ENCODE data around the gene NLGN2. TPM values are rescaled to one million over a fixed set of nuclear protein-coding genes. Genes with fewer than 3 reads are reported as not detected.

NLGN2 gene
- total and polyA plus RNA-seq, 9 donors: 11.4 to 76.2 (median 49.4) TPM

GRCh38 chr17:7389924-7390910 is 17.4 kb upstream of the NLGN2 start:
- WGBS, 3 donors: 86 to 90% (median 86%) methylated on average over 19 of the region's 19 CpGs
- DNase-seq: no peak
- Histone ChIP-seq H3K4me3 (no peak overlapping the region), H3K27ac (no peak overlapping the region), H3K36me3 (no peaks in the 10 kb centered on the region), H3K4me1 (ENCODE audit: insufficient read depth) (peaks cover 5% of the 10 kb centered on the region), H3K27me3 (no peaks in the 10 kb centered on the region), H3K9me3 (no peaks in the 10 kb centered on the region)
- TF ChIP-seq POLR2A (IDR thresholded peaks at IDR 0.05): no peak
- no peak for TF ChIP-seq EP300 (IDR thresholded peaks at IDR 0.05)
- TF ChIP-seq, protein P1, sequence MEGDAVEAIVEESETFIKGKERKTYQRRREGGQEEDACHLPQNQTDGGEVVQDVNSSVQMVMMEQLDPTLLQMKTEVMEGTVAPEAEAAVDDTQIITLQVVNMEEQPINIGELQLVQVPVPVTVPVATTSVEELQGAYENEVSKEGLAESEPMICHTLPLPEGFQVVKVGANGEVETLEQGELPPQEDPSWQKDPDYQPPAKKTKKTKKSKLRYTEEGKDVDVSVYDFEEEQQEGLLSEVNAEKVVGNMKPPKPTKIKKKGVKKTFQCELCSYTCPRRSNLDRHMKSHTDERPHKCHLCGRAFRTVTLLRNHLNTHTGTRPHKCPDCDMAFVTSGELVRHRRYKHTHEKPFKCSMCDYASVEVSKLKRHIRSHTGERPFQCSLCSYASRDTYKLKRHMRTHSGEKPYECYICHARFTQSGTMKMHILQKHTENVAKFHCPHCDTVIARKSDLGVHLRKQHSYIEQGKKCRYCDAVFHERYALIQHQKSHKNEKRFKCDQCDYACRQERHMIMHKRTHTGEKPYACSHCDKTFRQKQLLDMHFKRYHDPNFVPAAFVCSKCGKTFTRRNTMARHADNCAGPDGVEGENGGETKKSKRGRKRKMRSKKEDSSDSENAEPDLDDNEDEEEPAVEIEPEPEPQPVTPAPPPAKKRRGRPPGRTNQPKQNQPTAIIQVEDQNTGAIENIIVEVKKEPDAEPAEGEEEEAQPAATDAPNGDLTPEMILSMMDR (IDR thresholded peaks at IDR 0.05): no peak
- intact Hi-C loops (cut with DNase I): no loop called here

GRCh38 chr17:7391307-7391706 is 16.3 kb upstream of the NLGN2 start:
- intact Hi-C loops (cut with DNase I): no loop called here
- no peak for DNase-seq
- WGBS, 3 donors: 87 to 89% (median 89%) methylated on average over 2 of the region's 2 CpGs
- no peaks in the 10 kb centered on the region for H3K27me3 ChIP-seq
- TF ChIP-seq, protein P1 (IDR thresholded peaks at IDR 0.05): no peak
- peaks cover 5% of the 10 kb centered on the region for H3K4me1 ChIP-seq (ENCODE audit: insufficient read depth)
- H3K36me3 ChIP-seq: no peaks in the 10 kb centered on the region
- H3K9me3 ChIP-seq: no peaks in the 10 kb centered on the region
- no peak overlapping the region for H3K4me3 ChIP-seq
- no peak overlapping the region for H3K27ac ChIP-seq

- TF ChIP-seq POLR2A (IDR thresholded peaks at IDR 0.05) (no peak), EP300 (IDR thresholded peaks at IDR 0.05) (no peak)
- TF ChIP-seq, protein P1 (IDR thresholded peaks at IDR 0.05): no peak
- 60 to 66% (median 64%) methylated on average over 42 of the region's 42 CpGs for WGBS, 3 donors
- Histone ChIP-seq H3K4me1 (ENCODE audit: insufficient read depth) (peaks cover 5% of the 10 kb centered on the region), H3K27ac (no peak overlapping the region), H3K9me3 (no peaks in the 10 kb centered on the region), H3K27me3 (no peaks in the 10 kb centered on the region), H3K36me3 (no peaks in the 10 kb centered on the region), H3K4me3 (peak overlapping the region; percentile 63)
- intact Hi-C loops (cut with DNase I): no loop called here
- peak in 3 of 5 donors; percentile 44 to 51 (median 48) for DNase-seq
Measured at GRCh38 chr17:7392696-7393612, 14.7 kb upstream of the NLGN2 start.
